WERI-Rb-1 (cell line): ENCODE measurements around the gene TFDP2.

Experiments
- DNase-seq: peaks from one replicate; pipeline ENCODE4 v3.0.0-alpha.2; 2020
- H3K27ac ChIP-seq: fragments of 250-450 bp; sonication (Bioruptor Pico); 2 replicates; pipeline ENCODE4 v1.5.1; 2020; ENCODE audit warnings: mild to moderate bottlenecking, moderate library complexity
- H3K27me3 ChIP-seq: fragments of 250-450 bp; sonication (Bioruptor Pico); 2 replicates; pipeline ENCODE4 v1.5.1; 2021; ENCODE audit warnings: mild to moderate bottlenecking, low read depth, moderate library complexity; ENCODE audit not compliant: insufficient read depth, severe bottlenecking
- H3K36me3 ChIP-seq: fragments of 250-450 bp; sonication (Bioruptor Pico); 2 replicates; pipeline ENCODE4 v1.5.1; 2020; ENCODE audit warnings: mild to moderate bottlenecking, moderate library complexity
- H3K4me3 ChIP-seq: 2 replicates; pipeline ENCODE4 v1.5.1; 2011; ENCODE audit warnings: low read depth, mild to moderate bottlenecking, control low read depth, low read length
- H3K9me3 ChIP-seq: fragments of 250-450 bp; sonication (Bioruptor Pico); 2 replicates; pipeline ENCODE4 v1.5.1; 2021; ENCODE audit warnings: mild to moderate bottlenecking, moderate library complexity; ENCODE audit not compliant: severe bottlenecking
- CTCF ChIP-seq: IDR thresholded peaks from 2 replicates; pipeline ENCODE4 v1.5.1; 2011; ENCODE audit warnings: low read depth, mild to moderate bottlenecking, control low read depth, inconsistent platforms, low read length

The TFDP2 gene

GRCh38 chr3:142088522-142088921 is 60.8 kb downstream of the TFDP2 start:
- no peak for DNase-seq
- H3K9me3 ChIP-seq: no peaks in the 10 kb centered on the region
- no peak for TF ChIP-seq CTCF
- H3K36me3 ChIP-seq: no peaks in the 10 kb centered on the region; the same call in 1 of the 2 replicates
- no peak overlapping the region for H3K27ac ChIP-seq
- no peaks in the 10 kb centered on the region for H3K27me3 ChIP-seq
- H3K4me3 ChIP-seq: no peak overlapping the region

GRCh38 chr3:142087676-142088075 is 61.7 kb downstream of the TFDP2 start:
- DNase-seq: no peak

GRCh38 chr3:142086581-142087090 is 62.7 kb downstream of the TFDP2 start:
- no peak overlapping the region for H3K27ac ChIP-seq

More at GRCh38 chr3:142087676-142088075, 61.7 kb downstream of the TFDP2 start:
- H3K9me3 ChIP-seq: no peaks in the 10 kb centered on the region
- H3K27ac ChIP-seq: no peak overlapping the region
- H3K27me3 ChIP-seq: no peaks in the 10 kb centered on the region
- no peak overlapping the region for H3K4me3 ChIP-seq
- no peaks in the 10 kb centered on the region; the same call in 1 of the 2 replicates for H3K36me3 ChIP-seq
- TF ChIP-seq CTCF: no peak

GRCh38 chr3:142081178-142081577 is 68.2 kb downstream of the TFDP2 start:
- TF ChIP-seq CTCF: no peak
- DNase-seq: no peak
- no peaks in the 10 kb centered on the region for H3K27me3 ChIP-seq

More at GRCh38 chr3:142086581-142087090, 62.7 kb downstream of the TFDP2 start:
- Histone ChIP-seq H3K36me3 (no peaks in the 10 kb centered on the region; the same call in 1 of the 2 replicates), H3K4me3 (no peak overlapping the region), H3K27me3 (no peaks in the 10 kb centered on the region), H3K9me3 (no peaks in the 10 kb centered on the region)
- TF ChIP-seq CTCF: no peak
- DNase-seq: no peak

GRCh38 chr3:142077859-142078500 is 71.4 kb downstream of the TFDP2 start:
- no peak for DNase-seq
- H3K27ac ChIP-seq: no peak overlapping the region
- no peaks in the 10 kb centered on the region; the same call in 1 of the 2 replicates for H3K36me3 ChIP-seq
- no peaks in the 10 kb centered on the region for H3K9me3 ChIP-seq
- no peak for TF ChIP-seq CTCF
- H3K4me3 ChIP-seq: no peak overlapping the region
- no peaks in the 10 kb centered on the region for H3K27me3 ChIP-seq

More at GRCh38 chr3:142081178-142081577, 68.2 kb downstream of the TFDP2 start:
- Histone ChIP-seq H3K27ac (no peak overlapping the region), H3K4me3 (no peak overlapping the region), H3K36me3 (no peaks in the 10 kb centered on the region; the same call in 1 of the 2 replicates), H3K9me3 (no peaks in the 10 kb centered on the region)
